IMR-90 (cell line): ENCODE measurements around the gene OR2W3.

Experiments
- BHLHE40 ChIP-seq: fragments of 150-350 bp; IDR thresholded peaks from 2 replicates; pipeline ENCODE4 v1.6.1; 2016; ENCODE audit warnings: mild to moderate bottlenecking, low read depth, low read length
- CEBPB ChIP-seq: IDR thresholded peaks from 2 replicates; pipeline ENCODE4 v1.6.1; 2012; ENCODE audit warnings: low read depth, low read length, improper control_type of control experiment
- CHD1 ChIP-seq: IDR thresholded peaks from 2 replicates; pipeline ENCODE4 v1.6.1; 2012; ENCODE audit warnings: low read depth, low read length, improper control_type of control experiment
- MAFK ChIP-seq: IDR thresholded peaks from 2 replicates; pipeline ENCODE4 v1.6.1; 2012; ENCODE audit warnings: low read depth, low read length, improper control_type of control experiment
- MXI1 ChIP-seq: IDR thresholded peaks from 2 replicates; pipeline ENCODE4 v1.6.1; 2012; ENCODE audit warnings: low read depth, mild to moderate bottlenecking, low read length, moderate library complexity, borderline replicate concordance
- POLR2A ChIP-seq: IDR thresholded peaks from 2 replicates; pipeline ENCODE4 v1.6.1; 2012; ENCODE audit warnings: mild to moderate bottlenecking, low read depth, low read length
- RAD21 ChIP-seq: IDR thresholded peaks from 2 replicates; pipeline ENCODE4 v1.6.1; 2012; ENCODE audit warnings: low read length, improper control_type of control experiment
- RCOR1 ChIP-seq: IDR thresholded peaks from 2 replicates; pipeline ENCODE4 v1.6.1; 2012; ENCODE audit warnings: mild to moderate bottlenecking, low read length, improper control_type of control experiment; ENCODE audit not compliant: insufficient replicate concordance
- RFX5 ChIP-seq: IDR thresholded peaks from 2 replicates; pipeline ENCODE4 v1.8.0; 2012; ENCODE audit warnings: low read depth, mild to moderate bottlenecking, low read length, moderate library complexity
- SMC3 ChIP-seq: fragments of 150-350 bp; IDR thresholded peaks from 2 replicates; pipeline ENCODE4 v1.6.1; 2016; ENCODE audit warnings: low read depth, mild to moderate bottlenecking, antibody characterized with exemption, low read length, moderate library complexity
- TF ChIP-seq, protein P1 (sequence below): conservative IDR thresholded peaks from 2 replicates; pipeline ENCODE4 v1.5.1; 2012; ENCODE audit warnings: mild to moderate bottlenecking, low read depth, low read length, improper control_type of control experiment
- TF ChIP-seq, protein P2 (sequence below): fragments of 150-350 bp; IDR thresholded peaks from 2 replicates; pipeline ENCODE4 v1.6.1; 2017; ENCODE audit warnings: mild to moderate bottlenecking, antibody characterized with exemption, low read length, low read depth

DNA sequence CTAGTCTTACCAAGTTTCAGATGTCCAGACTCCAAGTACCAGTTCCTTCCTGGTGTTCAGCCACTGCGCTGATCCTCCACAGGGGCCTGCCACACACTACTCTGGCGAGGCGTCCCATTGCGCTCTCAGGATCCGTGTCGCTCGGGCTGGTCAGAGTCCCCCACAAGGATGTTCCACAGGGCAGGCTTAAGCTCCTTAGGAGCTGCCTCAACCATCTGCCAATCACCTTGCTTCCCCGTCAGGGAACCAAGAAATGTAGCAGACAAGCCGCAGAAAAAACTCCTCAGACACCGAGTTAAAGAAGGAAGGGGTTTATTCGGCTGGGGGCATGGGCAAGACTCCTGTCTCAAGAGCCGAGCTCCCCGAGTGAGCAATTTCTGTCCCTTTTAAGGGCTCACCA, 9.8 kb downstream of the OR2W3 start:
- TF ChIP-seq POLR2A (no peak), BHLHE40 (no peak), MAFK (no peak), RFX5 (no peak), RAD21 (no peak), SMC3 (no peak), RCOR1 (no peak), MXI1 (no peak), CEBPB (no peak), CHD1 (no peak)
- TF ChIP-seq, protein P1, sequence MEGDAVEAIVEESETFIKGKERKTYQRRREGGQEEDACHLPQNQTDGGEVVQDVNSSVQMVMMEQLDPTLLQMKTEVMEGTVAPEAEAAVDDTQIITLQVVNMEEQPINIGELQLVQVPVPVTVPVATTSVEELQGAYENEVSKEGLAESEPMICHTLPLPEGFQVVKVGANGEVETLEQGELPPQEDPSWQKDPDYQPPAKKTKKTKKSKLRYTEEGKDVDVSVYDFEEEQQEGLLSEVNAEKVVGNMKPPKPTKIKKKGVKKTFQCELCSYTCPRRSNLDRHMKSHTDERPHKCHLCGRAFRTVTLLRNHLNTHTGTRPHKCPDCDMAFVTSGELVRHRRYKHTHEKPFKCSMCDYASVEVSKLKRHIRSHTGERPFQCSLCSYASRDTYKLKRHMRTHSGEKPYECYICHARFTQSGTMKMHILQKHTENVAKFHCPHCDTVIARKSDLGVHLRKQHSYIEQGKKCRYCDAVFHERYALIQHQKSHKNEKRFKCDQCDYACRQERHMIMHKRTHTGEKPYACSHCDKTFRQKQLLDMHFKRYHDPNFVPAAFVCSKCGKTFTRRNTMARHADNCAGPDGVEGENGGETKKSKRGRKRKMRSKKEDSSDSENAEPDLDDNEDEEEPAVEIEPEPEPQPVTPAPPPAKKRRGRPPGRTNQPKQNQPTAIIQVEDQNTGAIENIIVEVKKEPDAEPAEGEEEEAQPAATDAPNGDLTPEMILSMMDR, result no peak
- TF ChIP-seq, protein P2, sequence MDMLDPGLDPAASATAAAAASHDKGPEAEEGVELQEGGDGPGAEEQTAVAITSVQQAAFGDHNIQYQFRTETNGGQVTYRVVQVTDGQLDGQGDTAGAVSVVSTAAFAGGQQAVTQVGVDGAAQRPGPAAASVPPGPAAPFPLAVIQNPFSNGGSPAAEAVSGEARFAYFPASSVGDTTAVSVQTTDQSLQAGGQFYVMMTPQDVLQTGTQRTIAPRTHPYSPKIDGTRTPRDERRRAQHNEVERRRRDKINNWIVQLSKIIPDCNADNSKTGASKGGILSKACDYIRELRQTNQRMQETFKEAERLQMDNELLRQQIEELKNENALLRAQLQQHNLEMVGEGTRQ, result no peak
